Memory B cell (primary cell): Measurements from ENCODE around the gene REEP1.
"Not testable (repeated sequence)": the region's sequence is repeated elsewhere in the genome, so short reads cannot be mapped to it uniquely, and the experiment has no call there.

Source experiments
- ATAC-seq: fragments of 150-1000 bp; cut with Tn5 transposase; 2 replicates; pipeline ENCODE4 v1.10.0; 2021; ENCODE audit warnings: low read depth, mild to moderate bottlenecking, moderate library complexity
- DNase-seq, 2 donors: peaks; one replicate each; pipeline ENCODE4 v3.0.0; 2022; ENCODE audit warnings: low spot score in 2 of 2
- H3K27ac Mint-ChIP-seq: one replicate; pipeline ENCODE4 v1.8.0; 2022; ENCODE audit warnings: mild to moderate bottlenecking, moderate library complexity, mixed read lengths
- H3K27me3 Mint-ChIP-seq: one replicate; pipeline ENCODE4 v1.8.0; 2022; ENCODE audit warnings: mixed read lengths
- H3K36me3 Mint-ChIP-seq: one replicate; pipeline ENCODE4 v1.8.0; 2022; ENCODE audit warnings: mild to moderate bottlenecking, mixed read lengths
- H3K4me1 Mint-ChIP-seq: one replicate; pipeline ENCODE4 v1.8.0; 2022; ENCODE audit warnings: mixed read lengths
- H3K4me3 Mint-ChIP-seq: one replicate; pipeline ENCODE4 v1.8.0; 2022; ENCODE audit warnings: mild to moderate bottlenecking, moderate library complexity, mixed read lengths
- H3K9me3 Mint-ChIP-seq: one replicate; pipeline ENCODE4 v1.8.0; 2022; ENCODE audit warnings: mixed read lengths

The REEP1 gene

GRCh38 chr2:86218124-86218523, 119.3 kb downstream of the REEP1 start:
- Mint-ChIP-seq H3K27me3 (no peaks in the 10 kb centered on the region), H3K27ac (no peak overlapping the region), H3K9me3 (no peaks in the 10 kb centered on the region), H3K4me1 (peaks cover 5% of the 10 kb centered on the region), H3K4me3 (no peak overlapping the region), H3K36me3 (no peaks in the 10 kb centered on the region)
- DNase-seq (no peak), ATAC-seq (no peak)

- H3K27ac Mint-ChIP-seq: no peak overlapping the region
- no peaks in the 10 kb centered on the region for H3K27me3 Mint-ChIP-seq
- H3K36me3 Mint-ChIP-seq: peaks cover 7% of the 10 kb centered on the region
- no peak overlapping the region for H3K4me3 Mint-ChIP-seq
- H3K4me1 Mint-ChIP-seq: peaks cover 5% of the 10 kb centered on the region
- DNase-seq: no peak
- no peak for ATAC-seq
- no peaks in the 10 kb centered on the region for H3K9me3 Mint-ChIP-seq
Observed at GRCh38 chr2:86216575-86217555, 120.6 kb downstream of the REEP1 start.

GRCh38 chr2:86214503-86214832, 123.0 kb downstream of the REEP1 start:
- no peak overlapping the region for H3K27ac Mint-ChIP-seq
- no peak for ATAC-seq
- H3K4me1 Mint-ChIP-seq: peaks cover 7% of the 10 kb centered on the region

GRCh38 chr2:86213699-86214502, 123.5 kb downstream of the REEP1 start:
- ATAC-seq: no peak
- peaks cover 18% of the 10 kb centered on the region for H3K36me3 Mint-ChIP-seq
- no peak for DNase-seq
- peak overlapping the region; percentile 39 for H3K27ac Mint-ChIP-seq
- H3K4me1 Mint-ChIP-seq: peaks cover 7% of the 10 kb centered on the region
- H3K9me3 Mint-ChIP-seq: no peaks in the 10 kb centered on the region
- no peaks in the 10 kb centered on the region for H3K27me3 Mint-ChIP-seq
- H3K4me3 Mint-ChIP-seq: no peak overlapping the region

More at GRCh38 chr2:86214503-86214832, 123.0 kb downstream of the REEP1 start:
- Mint-ChIP-seq H3K4me3 (no peak overlapping the region), H3K36me3 (peaks cover 18% of the 10 kb centered on the region), H3K9me3 (no peaks in the 10 kb centered on the region), H3K27me3 (no peaks in the 10 kb centered on the region)
- DNase-seq: no peak

- Mint-ChIP-seq H3K27me3 (no peaks in the 10 kb centered on the region), H3K9me3 (no peaks in the 10 kb centered on the region), H3K4me1 (peaks cover 7% of the 10 kb centered on the region), H3K4me3 (no peak overlapping the region), H3K27ac (no peak overlapping the region), H3K36me3 (peaks cover 18% of the 10 kb centered on the region)
- ATAC-seq: no peak
- no peak for DNase-seq
Observed at GRCh38 chr2:86213056-86213455, 124.4 kb downstream of the REEP1 start.

- H3K9me3 Mint-ChIP-seq: no peaks in the 10 kb centered on the region
- no peaks in the 10 kb centered on the region for H3K27me3 Mint-ChIP-seq
- DNase-seq (no peak), ATAC-seq (no peak)
- H3K4me1 Mint-ChIP-seq: peaks cover 7% of the 10 kb centered on the region
- H3K27ac Mint-ChIP-seq: no peak overlapping the region
- H3K36me3 Mint-ChIP-seq: peaks cover 18% of the 10 kb centered on the region
- H3K4me3 Mint-ChIP-seq: no peak overlapping the region
Observed at GRCh38 chr2:86211796-86212188, 125.6 kb downstream of the REEP1 start.

- no peaks in the 10 kb centered on the region for H3K9me3 Mint-ChIP-seq
- H3K36me3 Mint-ChIP-seq: peaks cover 24% of the 10 kb centered on the region
- ATAC-seq: peak; percentile 26
- peak overlapping the region; percentile 8 for H3K4me3 Mint-ChIP-seq
- no peak for DNase-seq
- peak overlapping the region; percentile 45 for H3K27ac Mint-ChIP-seq
- H3K4me1 Mint-ChIP-seq: peaks cover 7% of the 10 kb centered on the region
- no peaks in the 10 kb centered on the region for H3K27me3 Mint-ChIP-seq
Observed at GRCh38 chr2:86211033-86211795, 126.2 kb downstream of the REEP1 start.

GRCh38 chr2:86204458-86204857, 133.0 kb downstream of the REEP1 start:
- no peak for ATAC-seq
- Mint-ChIP-seq H3K4me1 (peaks cover 19% of the 10 kb centered on the region), H3K27me3 (no peaks in the 10 kb centered on the region), H3K27ac (peak overlapping the region; percentile 45), H3K36me3 (peaks cover 8% of the 10 kb centered on the region), H3K9me3 (no peaks in the 10 kb centered on the region), H3K4me3 (no peak overlapping the region)
- DNase-seq: no peak

- no peak overlapping the region for H3K27ac Mint-ChIP-seq
- H3K27me3 Mint-ChIP-seq: no peaks in the 10 kb centered on the region
- H3K9me3 Mint-ChIP-seq: no peaks in the 10 kb centered on the region
- H3K4me3 Mint-ChIP-seq: no peak overlapping the region
- ATAC-seq (no peak), DNase-seq (no peak)
- H3K4me1 Mint-ChIP-seq: peaks cover 21% of the 10 kb centered on the region
- peaks cover 8% of the 10 kb centered on the region for H3K36me3 Mint-ChIP-seq
Observed at GRCh38 chr2:86203614-86204013, 133.8 kb downstream of the REEP1 start.

GRCh38 chr2:86202702-86203101, 134.7 kb downstream of the REEP1 start:
- ATAC-seq: no peak
- Mint-ChIP-seq H3K27ac (peak overlapping the region; percentile 4), H3K27me3 (no peaks in the 10 kb centered on the region), H3K4me3 (no peak overlapping the region), H3K4me1 (peaks cover 21% of the 10 kb centered on the region), H3K9me3 (no peaks in the 10 kb centered on the region), H3K36me3 (peaks cover 8% of the 10 kb centered on the region)
- no peak for DNase-seq

GRCh38 chr2:86202336-86202692, 135.1 kb downstream of the REEP1 start:
- Mint-ChIP-seq H3K4me1 (peaks cover 21% of the 10 kb centered on the region), H3K36me3 (peaks cover 8% of the 10 kb centered on the region), H3K9me3 (no peaks in the 10 kb centered on the region), H3K27ac (peak overlapping the region; percentile 4), H3K27me3 (no peaks in the 10 kb centered on the region), H3K4me3 (no peak overlapping the region)
- ATAC-seq (no peak), DNase-seq (no peak)

- Mint-ChIP-seq H3K4me3 (no peak overlapping the region), H3K27ac (peak overlapping the region; percentile 4), H3K36me3 (peaks cover 7% of the 10 kb centered on the region), H3K4me1 (peaks cover 21% of the 10 kb centered on the region), H3K9me3 (no peaks in the 10 kb centered on the region), H3K27me3 (no peaks in the 10 kb centered on the region)
- DNase-seq (no peak), ATAC-seq (no peak)
Observed at GRCh38 chr2:86201671-86202335, 135.6 kb downstream of the REEP1 start.

GRCh38 chr2:86200564-86200963, 136.9 kb downstream of the REEP1 start:
- H3K36me3 Mint-ChIP-seq, H3K27me3 Mint-ChIP-seq, H3K9me3 Mint-ChIP-seq, H3K27ac Mint-ChIP-seq, DNase-seq, ATAC-seq: not testable (repeated sequence)
- peak overlapping the region; percentile 99 for H3K4me3 Mint-ChIP-seq
- peaks cover 26% of the 10 kb centered on the region for H3K4me1 Mint-ChIP-seq
